Suprapubic skin (tissue), 4 donors: ENCODE measurements around the gene ABCA12. TPM values are rescaled to one million over a fixed set of nuclear protein-coding genes. Genes with fewer than 3 reads are reported as not detected.

Experiments
- DNase-seq, 2 donors: peaks; one replicate each; pipeline ENCODE4 v3.0.0-alpha.2; 2019; ENCODE audit warnings: low spot score in 2 of 2
- H3K27ac ChIP-seq: fragments of 200-600 bp; sonication (generic); one replicate; pipeline ENCODE4 v1.5.1; 2019
- H3K27me3 ChIP-seq: fragments of 200-600 bp; sonication (generic); one replicate; pipeline ENCODE4 v1.5.1; 2019
- H3K36me3 ChIP-seq: fragments of 200-600 bp; sonication (generic); one replicate; pipeline ENCODE4 v1.5.1; 2019
- H3K4me1 ChIP-seq: fragments of 200-600 bp; sonication (generic); one replicate; pipeline ENCODE4 v1.5.1; 2019
- H3K4me3 ChIP-seq: fragments of 200-600 bp; sonication (generic); one replicate; pipeline ENCODE4 v1.5.1; 2019; ENCODE audit warnings: mild to moderate bottlenecking
- H3K9me3 ChIP-seq: fragments of 200-600 bp; sonication (generic); one replicate; pipeline ENCODE4 v1.5.1; 2019
- CTCF ChIP-seq, 2 donors: fragments of 200-600 bp in 1 of 2; fragments of 450-650 bp in 1 of 2; sonication (generic) in 1 of 2; IDR thresholded peaks; one replicate each; pipeline ENCODE4 v1.5.1; 2016 to 2019; ENCODE audit warnings: antibody characterized with exemption in 2 of 2, mild to moderate bottlenecking in 1 of 2, moderate library complexity in 1 of 2
- EP300 ChIP-seq: sonication (generic); formaldehyde crosslinking; IDR thresholded peaks from one replicate; pipeline ENCODE4 v1.6.1; 2017; ENCODE audit warnings: antibody characterized with exemption
- POLR2A ChIP-seq, 2 donors: fragments of 450-650 bp; IDR thresholded peaks; one replicate each; pipeline ENCODE4 v1.6.1; 2017; ENCODE audit warnings: antibody characterized with exemption in 2 of 2, mild to moderate bottlenecking in 2 of 2, moderate library complexity in 2 of 2
- POLR2AphosphoS5 ChIP-seq, 3 donors: sonication (generic); formaldehyde crosslinking; IDR thresholded peaks; one replicate each; pipeline ENCODE4 v1.6.1; 2017; ENCODE audit warnings: antibody characterized with exemption in 3 of 3
- WGBS: methylation state at CpG from one replicate; pipeline ENCODE4 v1.1.5; 2018; 5-methylcytosine and 5-hydroxymethylcytosine counted together
- total RNA-seq, 4 donors: library from RNA; depleted of rRNA; stranded (reverse); fragments of >200 nt; gene quantifications; one replicate each; pipeline ENCODE4 v1.1.0, GENCODE V29; 2016

The ABCA12 gene
- total RNA-seq, result 10 to 100 TPM; 55.9 to 98.4 (median 65.9) TPM

- Histone ChIP-seq H3K27ac (peak within 1 kb of the TSS; percentile 90), H3K4me1 (peaks cover 16% of the 10 kb centered on the region), H3K27me3 (no peaks in the 10 kb centered on the region), H3K4me3 (peak within 1 kb of the TSS; percentile 37), H3K36me3 (no peaks in the 10 kb centered on the region), H3K9me3 (no peaks in the 10 kb centered on the region)
- TF ChIP-seq POLR2AphosphoS5 (IDR thresholded peaks at IDR 0.05), result peak in 1 of 3 donors; percentile 33
- no peak for TF ChIP-seq CTCF (IDR thresholded peaks at IDR 0.05)
- 66% methylated on average over 2 of the region's 2 CpGs for WGBS
- DNase-seq, result no peak
These were observed at the start of gene ABCA12 for GRCh38 chr2:215138479-215138878. TSS of gene ABCA12 (minus strand) at chr2:215138626. CDS start at chr2:215138208, 418 bp downstream.

- no peak for TF ChIP-seq POLR2A (IDR thresholded peaks at IDR 0.05)
- TF ChIP-seq POLR2AphosphoS5 (IDR thresholded peaks at IDR 0.05), result no peak
- TF ChIP-seq CTCF (IDR thresholded peaks at IDR 0.05), result no peak
- no peak for TF ChIP-seq EP300
- no peak overlapping the region for H3K4me3 ChIP-seq
- no peak overlapping the region for H3K27ac ChIP-seq
- no peaks in the 10 kb centered on the region for H3K9me3 ChIP-seq
- no peaks in the 10 kb centered on the region for H3K36me3 ChIP-seq
- H3K4me1 ChIP-seq, result peaks cover 3% of the 10 kb centered on the region
- no peaks in the 10 kb centered on the region for H3K27me3 ChIP-seq
- no peak for DNase-seq
These were observed 49.7 kb upstream of the ABCA12 start for GRCh38 chr2:215188078-215188477.

GRCh38 chr2:215186021-215186420, 47.6 kb upstream of the ABCA12 start:
- H3K4me1 ChIP-seq, result peaks cover 3% of the 10 kb centered on the region
- H3K4me3 ChIP-seq, result no peak overlapping the region
- TF ChIP-seq POLR2AphosphoS5 (IDR thresholded peaks at IDR 0.05), result no peak
- no peak for TF ChIP-seq CTCF (IDR thresholded peaks at IDR 0.05)
- no peak for TF ChIP-seq POLR2A (IDR thresholded peaks at IDR 0.05)
- no peak for TF ChIP-seq EP300
- no peaks in the 10 kb centered on the region for H3K36me3 ChIP-seq
- WGBS, result 88% methylated on average over 1 of the region's 1 CpG
- no peaks in the 10 kb centered on the region for H3K27me3 ChIP-seq
- no peak overlapping the region for H3K27ac ChIP-seq
- no peak for DNase-seq
- no peaks in the 10 kb centered on the region for H3K9me3 ChIP-seq

- no peaks in the 10 kb centered on the region for H3K36me3 ChIP-seq
- TF ChIP-seq CTCF (IDR thresholded peaks at IDR 0.05) (no peak), POLR2AphosphoS5 (IDR thresholded peaks at IDR 0.05) (no peak), POLR2A (IDR thresholded peaks at IDR 0.05) (no peak), EP300 (no peak)
- no peak overlapping the region for H3K27ac ChIP-seq
- DNase-seq, result no peak
- H3K4me1 ChIP-seq, result no peaks in the 10 kb centered on the region
- no peak overlapping the region for H3K4me3 ChIP-seq
- no peaks in the 10 kb centered on the region for H3K27me3 ChIP-seq
- WGBS, result 73% methylated on average over 4 of the region's 4 CpGs
- H3K9me3 ChIP-seq, result no peaks in the 10 kb centered on the region
These were observed 39.7 kb upstream of the ABCA12 start for GRCh38 chr2:215178121-215178520.

GRCh38 chr2:215171796-215172195, 33.4 kb upstream of the ABCA12 start:
- no peak for TF ChIP-seq EP300
- no peak for TF ChIP-seq POLR2A (IDR thresholded peaks at IDR 0.05)
- no peak for TF ChIP-seq POLR2AphosphoS5 (IDR thresholded peaks at IDR 0.05)
- no peak for TF ChIP-seq CTCF (IDR thresholded peaks at IDR 0.05)
- Histone ChIP-seq H3K4me3 (no peak overlapping the region), H3K9me3 (no peaks in the 10 kb centered on the region), H3K36me3 (no peaks in the 10 kb centered on the region), H3K27me3 (no peaks in the 10 kb centered on the region), H3K4me1 (peaks cover 6% of the 10 kb centered on the region), H3K27ac (no peak overlapping the region)
- DNase-seq, result no peak
- 71% methylated on average over 4 of the region's 4 CpGs for WGBS
